Fibroblast of lung (primary cell): Measurements from ENCODE around the gene RIOK3. TPM values are rescaled to one million over a fixed set of nuclear protein-coding genes. Genes with fewer than 3 reads are reported as not detected.

ENCODE experiments used
- DNase-seq, 2 donors: peaks; one replicate each; pipeline versions ENCODE4 v3.0.0 to v3.0.0-alpha.2; 2010; ENCODE audit warnings: low read depth in 2 of 2
- H2AFZ ChIP-seq: 2 replicates; pipeline ENCODE4 v1.5.1; 2012; ENCODE audit warnings: low read length, control low read depth, inconsistent platforms
- H3K27ac ChIP-seq: 2 replicates; pipeline ENCODE4 v1.5.1; 2011; ENCODE audit warnings: low read length, control low read depth; ENCODE audit not compliant: insufficient read depth
- H3K27me3 ChIP-seq: 2 replicates; pipeline ENCODE4 v1.5.1; 2011; ENCODE audit warnings: mild to moderate bottlenecking, low read length; ENCODE audit not compliant: control insufficient read depth, insufficient read depth
- H3K36me3 ChIP-seq: 2 replicates; pipeline ENCODE4 v1.5.1; 2011; ENCODE audit warnings: low read length; ENCODE audit not compliant: control insufficient read depth, insufficient read depth
- H3K4me1 ChIP-seq: 2 replicates; pipeline ENCODE4 v1.5.1; 2011; ENCODE audit warnings: low read length; ENCODE audit not compliant: control insufficient read depth, insufficient read depth; ENCODE audit errors: extremely low read depth
- H3K4me2 ChIP-seq: 2 replicates; pipeline ENCODE4 v1.5.1; 2011; ENCODE audit warnings: low read length, control low read depth; ENCODE audit not compliant: insufficient read depth; ENCODE audit errors: extremely low read depth
- H3K4me3 ChIP-seq, 4 experiments: fragments of 200-600 bp in 1 of 4; sonication (generic) in 1 of 4; replicated peaks in 1 of 4; 2 replicates each; pipeline ENCODE4 v1.5.1; 2011 to 2016; ENCODE audit warnings: low read length in 4 of 4, low read depth in 3 of 4, mild to moderate bottlenecking in 3 of 4, control low read depth in 2 of 4, inconsistent platforms in 1 of 4, mixed read lengths in 1 of 4; ENCODE audit not compliant: insufficient read depth in 1 of 4; ENCODE audit errors: control extremely low read depth in 1 of 4
- H3K79me2 ChIP-seq: 2 replicates; pipeline ENCODE4 v1.5.1; 2012; ENCODE audit warnings: mild to moderate bottlenecking, low read length, inconsistent platforms; ENCODE audit not compliant: control insufficient read depth, insufficient read depth
- H3K9ac ChIP-seq: 2 replicates; pipeline ENCODE4 v1.5.1; 2011; ENCODE audit warnings: mild to moderate bottlenecking, low read length, control low read depth; ENCODE audit not compliant: insufficient read depth
- H3K9me3 ChIP-seq: 2 replicates; pipeline ENCODE4 v1.5.1; 2012; ENCODE audit warnings: low read depth, low read length; ENCODE audit not compliant: control insufficient read depth, insufficient read depth
- H4K20me1 ChIP-seq: 2 replicates; pipeline ENCODE4 v1.5.1; 2011; ENCODE audit warnings: low read length; ENCODE audit not compliant: control insufficient read depth, insufficient read depth; ENCODE audit errors: extremely low read depth
- CTCF ChIP-seq, 2 donors: IDR thresholded peaks in 1 of 2; conservative IDR thresholded peaks in 1 of 2; 1 replicate in 1 of 2; 2 replicates in 1 of 2; pipeline ENCODE4 v1.5.1; 2011 to 2012; ENCODE audit warnings: low read length in 2 of 2, control low read depth in 1 of 2, inconsistent platforms in 1 of 2, low read depth in 1 of 2, mild to moderate bottlenecking in 1 of 2
- EZH2 ChIP-seq: IDR thresholded peaks from 2 replicates; pipeline ENCODE4 v1.5.1; 2012; ENCODE audit warnings: low read length, control low read depth, mild to moderate bottlenecking; ENCODE audit errors: missing control alignments
- polyA plus RNA-seq, 2 donors: library from polyadenylated mRNA; depleted of rRNA in 1 of 2; stranded (reverse) in 1 of 2; unstranded in 1 of 2; fragments of >200 nt; gene quantifications; 2 replicates each; pipeline ENCODE4 v1.2.1, GENCODE V29; 2011 to 2012; ENCODE audit warnings: missing spikeins in 1 of 2
- total RNA-seq: library from RNA; depleted of rRNA; stranded (reverse); fragments of >200 nt; gene quantifications from 2 replicates; pipeline ENCODE4 v1.2.1, GENCODE V29; 2014

The RIOK3 gene
- total and polyA plus RNA-seq, 2 donors (not counting 1 experiment from before 2014, with no cell fraction given): 48.4 to 78.8 TPM

- Histone ChIP-seq H4K20me1 (no peaks in the 10 kb centered on the region), H3K9me3 (no peaks in the 10 kb centered on the region), H3K4me3 (no peak overlapping the region), H2AFZ (no peak overlapping the region), H3K9ac (no peak overlapping the region), H3K79me2 (no peaks in the 10 kb centered on the region), H3K4me1 (no peaks in the 10 kb centered on the region), H3K27ac (no peak overlapping the region), H3K36me3 (no peaks in the 10 kb centered on the region), H3K4me2 (no peak overlapping the region), H3K27me3 (no peaks in the 10 kb centered on the region)
- DNase-seq: no peak
- TF ChIP-seq EZH2: no peak
- no peak for TF ChIP-seq CTCF (conservative IDR thresholded peaks at IDR 0.05 in 1 of 2, IDR thresholded peaks at IDR 0.05 in 1 of 2; ENCODE audit: low read depth in 1 of 2, low read length in 2 of 2)
Observed at GRCh38 chr18:23415515-23415914, 37.6 kb upstream of the RIOK3 start.

- Histone ChIP-seq H2AFZ (no peak overlapping the region), H3K27ac (no peak overlapping the region), H3K36me3 (no peaks in the 10 kb centered on the region), H4K20me1 (no peaks in the 10 kb centered on the region), H3K27me3 (no peaks in the 10 kb centered on the region), H3K4me3 (no peak overlapping the region), H3K79me2 (no peaks in the 10 kb centered on the region), H3K9ac (no peak overlapping the region), H3K4me2 (no peak overlapping the region), H3K9me3 (no peaks in the 10 kb centered on the region), H3K4me1 (no peaks in the 10 kb centered on the region)
- TF ChIP-seq EZH2: no peak
- no peak for TF ChIP-seq CTCF (conservative IDR thresholded peaks at IDR 0.05 in 1 of 2, IDR thresholded peaks at IDR 0.05 in 1 of 2; ENCODE audit: low read depth in 1 of 2, low read length in 2 of 2)
- no peak for DNase-seq
Observed at GRCh38 chr18:23416298-23416697, 36.8 kb upstream of the RIOK3 start.

GRCh38 chr18:23421277-23421676 is 31.8 kb upstream of the RIOK3 start:
- Histone ChIP-seq H3K4me2 (no peak overlapping the region), H3K27ac (no peak overlapping the region), H3K36me3 (no peaks in the 10 kb centered on the region), H3K9ac (no peak overlapping the region), H3K79me2 (no peaks in the 10 kb centered on the region), H4K20me1 (no peaks in the 10 kb centered on the region), H3K9me3 (no peaks in the 10 kb centered on the region), H3K4me3 (no peak overlapping the region), H3K27me3 (no peaks in the 10 kb centered on the region), H2AFZ (no peak overlapping the region), H3K4me1 (no peaks in the 10 kb centered on the region)
- no peak for DNase-seq
- no peak for TF ChIP-seq EZH2
- no peak for TF ChIP-seq CTCF (conservative IDR thresholded peaks at IDR 0.05 in 1 of 2, IDR thresholded peaks at IDR 0.05 in 1 of 2; ENCODE audit: low read depth in 1 of 2, low read length in 2 of 2)
